NOMO-1 (cell line): ENCODE results near the gene SH3PXD2A.
"Not testable (repeated sequence)": the region's sequence is repeated elsewhere in the genome, so short reads cannot be mapped to it uniquely, and the experiment has no call there.

Experiments used
- DNase-seq, 2 experiments: peaks; one replicate each; lab custom pipeline; 2025; ENCODE audit not compliant: unreplicated experiment in 2 of 2; lab: John Stamatoyannopoulos, UW

The SH3PXD2A gene

DNA sequence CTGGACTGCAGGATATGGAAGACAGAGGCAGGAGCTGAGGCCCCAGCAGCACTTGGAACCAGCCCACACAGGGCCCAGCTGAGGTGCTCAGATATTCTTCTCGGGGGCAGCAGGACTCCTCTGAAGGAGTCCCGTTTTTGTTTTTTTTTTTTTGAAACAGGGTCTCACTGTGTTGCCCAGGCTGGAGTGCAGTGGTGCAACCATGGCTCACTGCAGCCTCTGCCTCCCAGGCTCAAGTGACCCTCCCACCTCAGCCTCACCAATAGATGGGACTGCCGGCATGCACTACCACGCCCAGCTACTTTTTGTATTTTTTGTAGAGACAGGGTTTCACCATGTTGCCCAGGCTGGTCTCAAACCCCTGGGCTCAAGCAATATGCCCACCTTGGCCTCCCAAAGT is 124.3 kb downstream of the SH3PXD2A start:
- not testable (repeated sequence) for DNase-seq

GRCh38 chr10:103729851-103730250 is 125.5 kb downstream of the SH3PXD2A start:
- DNase-seq = no peak

DNA sequence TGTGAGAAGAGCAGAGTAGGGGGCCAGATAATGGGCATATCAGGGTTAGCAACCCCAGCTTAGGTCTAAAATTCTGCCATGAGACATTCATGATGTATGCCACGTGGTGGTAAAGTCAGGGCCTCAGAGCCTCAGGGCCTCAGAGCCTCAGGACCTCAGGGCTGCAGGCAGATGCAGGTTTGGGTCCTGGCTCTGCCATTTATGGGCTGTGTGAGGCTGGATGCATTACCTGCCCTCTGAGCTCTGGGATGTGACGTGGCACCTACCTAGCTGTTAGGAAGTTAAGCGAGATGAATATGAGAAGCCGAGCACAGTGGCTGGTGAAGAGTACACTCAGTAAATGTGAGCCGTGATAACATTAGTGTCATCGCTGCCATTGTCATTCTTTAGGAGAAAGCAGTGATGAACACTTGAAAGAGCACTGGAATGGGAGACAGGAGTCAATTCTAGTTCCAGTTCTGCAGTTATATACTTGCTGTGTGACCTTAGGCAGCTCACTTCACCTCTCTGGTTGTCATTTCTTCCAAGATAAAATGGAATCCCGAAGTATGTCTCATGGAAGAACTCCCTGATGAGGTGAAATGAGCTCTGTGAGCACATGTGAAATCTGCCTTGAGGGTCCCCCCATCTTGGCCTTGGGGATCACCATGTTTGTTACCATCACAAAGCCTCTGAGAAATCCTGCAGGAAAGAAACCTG is 127.2 kb downstream of the SH3PXD2A start:
- DNase-seq = no peak

GRCh38 chr10:103727546-103727963 is 127.8 kb downstream of the SH3PXD2A start:
- DNase-seq = no peak

- no peak for DNase-seq
These were observed 128.7 kb downstream of the SH3PXD2A start for GRCh38 chr10:103726637-103727036.

GRCh38 chr10:103725242-103725641 is 130.1 kb downstream of the SH3PXD2A start:
- DNase-seq = no peak

DNA sequence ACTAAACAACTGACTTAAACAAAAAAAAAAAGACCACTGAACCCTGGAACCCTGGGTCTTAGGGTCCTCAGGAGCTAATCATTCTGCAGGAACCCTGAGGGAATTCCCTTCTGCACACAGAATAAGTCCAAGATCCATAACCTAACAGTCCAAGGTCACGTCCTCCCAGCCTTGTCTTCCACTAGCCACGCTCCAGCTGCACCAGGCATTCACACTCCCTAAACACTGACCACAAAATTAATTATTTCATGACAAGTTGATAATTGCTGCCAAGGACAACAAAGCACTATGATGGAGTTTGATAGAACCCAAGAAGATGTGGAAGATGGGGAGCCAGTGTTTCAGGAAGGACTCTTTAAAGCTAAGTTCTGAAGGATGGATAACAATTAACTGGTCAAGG is 130.6 kb downstream of the SH3PXD2A start:
- DNase-seq = no peak

- no peak for DNase-seq
These were observed 131.3 kb downstream of the SH3PXD2A start for GRCh38 chr10:103724074-103724473.

DNA sequence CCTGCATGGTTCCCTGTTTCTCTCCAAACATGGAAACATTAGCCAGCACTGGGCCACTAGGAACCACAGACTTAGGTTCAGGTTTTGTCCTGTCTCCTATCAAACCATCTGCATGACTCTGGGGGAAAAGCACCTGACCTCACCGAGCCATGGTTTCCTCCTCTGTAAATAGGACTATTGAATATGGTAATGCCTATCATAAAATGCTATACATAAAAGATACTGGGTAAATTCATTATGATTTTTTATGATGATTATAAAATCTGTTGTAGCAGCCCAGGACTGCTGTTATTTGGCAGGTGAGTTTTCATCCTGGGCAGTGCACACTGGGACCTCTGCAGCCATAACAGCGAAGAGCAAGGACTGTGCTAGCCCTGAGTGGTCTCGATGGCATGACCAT is 131.8 kb downstream of the SH3PXD2A start:
- no peak for DNase-seq

DNA sequence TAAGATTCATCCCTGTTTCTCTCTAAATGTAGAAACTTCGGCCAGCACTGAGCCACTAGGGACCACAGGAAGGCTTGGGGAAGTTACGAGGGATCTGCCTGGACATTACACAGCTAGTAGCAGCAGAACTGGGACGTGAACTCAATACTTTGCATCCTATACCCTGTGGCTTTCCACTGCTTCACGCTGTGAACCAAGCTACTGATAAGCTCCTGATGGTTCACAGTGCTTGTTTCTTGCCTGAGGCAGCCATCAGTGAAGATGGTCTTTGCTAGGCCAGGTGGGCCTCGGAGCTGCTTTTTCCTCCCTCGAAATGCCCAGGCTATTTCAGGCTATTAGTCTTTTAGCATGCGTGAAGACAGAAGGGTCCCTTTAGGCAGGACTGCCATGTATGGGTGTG is 132.7 kb downstream of the SH3PXD2A start:
- DNase-seq = no peak

- DNase-seq = no peak
These were observed 134.4 kb downstream of the SH3PXD2A start for GRCh38 chr10:103720964-103721335.

- DNase-seq = no peak
These were observed 134.9 kb downstream of the SH3PXD2A start for GRCh38 chr10:103720328-103720963.

GRCh38 chr10:103719036-103719435 is 136.3 kb downstream of the SH3PXD2A start:
- no peak for DNase-seq

GRCh38 chr10:103718247-103718620 is 137.1 kb downstream of the SH3PXD2A start:
- DNase-seq = no peak

DNA sequence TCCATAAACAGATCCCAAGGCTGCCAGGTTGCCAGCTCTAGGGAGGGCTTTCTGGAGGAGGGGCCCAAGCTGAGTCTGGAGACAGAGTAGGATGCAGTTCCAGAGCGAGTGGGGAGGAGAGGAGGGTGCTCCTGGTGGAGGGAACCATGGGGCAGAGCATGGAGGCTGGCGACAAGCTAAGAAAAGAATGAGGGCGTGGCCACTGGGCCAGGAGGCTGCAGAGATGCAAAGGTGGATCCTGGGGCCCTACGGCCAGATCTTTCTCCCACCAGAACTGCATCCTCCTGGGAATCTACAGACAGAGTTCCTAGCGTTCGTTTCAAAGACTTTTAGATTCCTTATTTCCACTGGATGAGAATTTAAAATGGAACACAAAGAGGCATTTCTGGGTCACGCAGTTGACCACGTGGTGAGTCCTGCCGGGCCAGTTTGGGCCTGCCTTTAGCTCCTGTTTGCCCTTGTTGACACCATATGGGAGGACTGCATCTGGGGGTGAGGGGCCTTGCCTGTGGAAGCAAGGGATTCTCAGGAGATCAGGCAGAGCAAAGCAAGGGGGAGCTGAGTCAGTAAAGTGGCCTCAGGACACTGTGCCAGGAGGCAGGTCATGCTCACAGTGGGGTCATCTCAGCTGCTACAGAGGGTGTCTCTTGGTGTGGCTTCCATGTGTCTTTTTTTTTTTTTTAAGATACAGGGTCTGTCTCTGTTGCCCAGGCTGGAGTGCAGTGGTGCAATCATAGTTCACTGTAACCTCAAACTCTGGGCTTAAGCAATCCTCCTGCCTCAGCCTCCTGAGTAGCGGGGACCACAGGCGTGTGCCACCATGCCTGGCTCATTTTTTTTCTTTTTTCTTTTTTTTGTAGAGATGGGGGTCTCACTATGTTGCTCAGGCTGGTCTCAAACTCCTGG is 137.8 kb downstream of the SH3PXD2A start:
- no peak for DNase-seq

DNA sequence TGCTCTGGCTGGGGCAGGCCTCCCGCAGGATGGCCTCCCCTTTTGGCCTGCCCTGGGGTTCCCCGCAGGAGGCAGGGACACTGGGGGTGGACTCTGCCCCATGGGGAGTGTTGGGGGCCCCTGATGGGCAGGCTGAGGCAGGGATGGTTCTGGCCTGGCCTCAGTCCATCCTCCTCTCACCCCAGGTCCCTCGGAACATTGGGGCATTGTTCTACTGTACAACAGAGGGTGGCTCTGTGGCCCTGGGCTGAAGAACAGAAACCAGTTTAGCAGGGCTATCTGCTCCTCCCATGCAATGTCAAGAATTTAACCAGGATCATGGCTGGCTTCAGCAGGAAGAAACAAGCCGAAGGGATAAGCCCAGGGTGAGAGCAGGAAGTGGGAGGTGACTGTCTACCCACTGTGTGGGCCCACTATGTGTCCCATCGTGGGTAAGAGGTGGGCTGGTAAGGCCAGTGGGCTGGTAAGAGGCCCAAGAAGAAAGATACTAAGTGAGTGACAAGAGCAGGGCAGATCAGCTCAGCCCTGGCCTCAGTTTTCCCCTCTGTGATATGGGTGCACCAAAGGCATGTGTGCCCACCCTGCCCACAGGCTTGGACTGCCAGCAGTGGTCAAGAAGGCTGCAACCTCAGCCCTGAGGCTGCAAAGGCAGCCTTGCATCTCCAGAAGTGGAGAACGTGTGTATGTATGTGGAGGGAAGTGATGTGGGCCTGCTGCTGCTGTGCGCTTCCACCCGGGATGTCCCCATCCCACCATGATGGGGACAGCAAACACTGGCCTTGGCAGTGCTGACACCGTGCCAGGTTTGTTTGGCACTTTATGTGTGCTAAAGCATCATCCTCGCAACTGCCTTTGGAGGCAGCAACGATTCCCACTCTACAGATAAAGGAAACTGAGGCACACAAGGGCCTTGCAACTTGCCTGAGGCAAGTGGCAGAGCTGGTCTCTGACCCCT is 138.9 kb downstream of the SH3PXD2A start:
- DNase-seq = no peak

DNA sequence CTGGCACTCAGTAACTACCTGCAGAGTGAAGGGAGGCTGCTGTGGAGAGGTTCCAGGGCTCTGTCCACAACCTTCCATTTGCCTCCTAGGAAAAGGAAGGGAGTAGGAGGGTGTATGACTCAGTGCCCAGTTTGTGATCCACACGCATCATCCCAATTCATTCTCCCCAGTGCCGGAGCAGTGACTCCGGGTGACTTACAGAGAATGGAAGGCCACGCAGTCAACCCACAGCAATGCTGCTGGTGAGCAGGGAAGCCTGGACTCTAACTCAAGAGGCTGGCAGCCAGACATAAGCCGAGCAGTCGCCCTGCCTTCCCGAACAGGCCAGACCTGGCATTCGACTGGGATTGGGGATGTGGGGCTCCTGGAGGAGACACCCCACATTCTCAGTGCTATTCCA is 139.9 kb downstream of the SH3PXD2A start:
- DNase-seq = no peak

DNA sequence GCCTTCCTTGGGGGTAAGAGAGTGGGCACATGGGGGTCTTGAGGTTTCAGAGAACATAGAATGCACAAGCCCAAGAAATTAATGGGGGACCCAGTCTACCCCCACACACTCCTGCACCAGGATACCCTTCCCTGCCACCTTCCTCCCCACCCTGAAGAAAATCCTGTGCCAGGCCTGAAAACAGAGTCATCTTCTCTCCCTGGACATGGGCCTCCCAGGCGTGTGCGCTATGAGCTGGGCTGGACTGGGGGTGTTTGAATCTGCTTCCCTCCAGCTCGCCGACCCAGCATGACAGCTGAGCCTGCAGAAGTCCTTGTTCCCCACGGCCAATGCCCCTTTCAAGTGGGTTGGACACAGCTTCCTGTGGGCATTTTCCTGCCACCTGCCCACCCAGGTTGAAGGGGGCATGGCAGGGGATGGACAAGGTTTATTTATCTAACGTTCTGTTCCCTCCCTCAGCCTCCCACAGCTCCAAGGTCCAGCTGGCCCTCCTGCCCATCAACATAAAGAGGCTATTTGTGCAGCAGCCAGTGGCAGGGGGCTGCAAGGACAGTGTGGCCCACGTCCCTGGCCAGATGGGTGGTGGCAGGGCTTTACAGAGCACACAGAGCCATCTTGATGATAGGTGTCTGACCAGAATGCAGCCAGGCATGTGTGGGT is 141.0 kb downstream of the SH3PXD2A start:
- DNase-seq = no peak

GRCh38 chr10:103713676-103714075 is 141.7 kb downstream of the SH3PXD2A start:
- DNase-seq = no peak

- peak; percentile 57 to 68 for DNase-seq
These were observed 142.4 kb downstream of the SH3PXD2A start for GRCh38 chr10:103712898-103713498.
